Erythroblast (primary cell): ENCODE data around the gene SIX3.

Source experiments
- GATA1 ChIP-seq: IDR thresholded peaks from 2 replicates; pipeline ENCODE4 v1.6.1; 2011; ENCODE audit warnings: low read depth, mild to moderate bottlenecking, control low read depth, low read length, moderate library complexity
- POLR2A ChIP-seq: IDR thresholded peaks from 2 replicates; pipeline ENCODE4 v1.6.1; 2011; ENCODE audit warnings: mild to moderate bottlenecking, low read length

GRCh38 chr2:44979581-44979980 is 38.1 kb downstream of the SIX3 start:
- TF ChIP-seq POLR2A: no peak
- TF ChIP-seq GATA1: no peak
